Ramos (cell line): Measurements from ENCODE around the gene WBP2NL.

Source experiments
- in situ Hi-C: fragments of 300-500 bp; cut with MboI; formaldehyde crosslinking; loops from one replicate; pipeline ENCODE4 v1.14.3; 2022; ENCODE audit warnings: low sequenced_read_pairs; ENCODE audit not compliant: unreplicated experiment

WBP2NL gene

DNA sequence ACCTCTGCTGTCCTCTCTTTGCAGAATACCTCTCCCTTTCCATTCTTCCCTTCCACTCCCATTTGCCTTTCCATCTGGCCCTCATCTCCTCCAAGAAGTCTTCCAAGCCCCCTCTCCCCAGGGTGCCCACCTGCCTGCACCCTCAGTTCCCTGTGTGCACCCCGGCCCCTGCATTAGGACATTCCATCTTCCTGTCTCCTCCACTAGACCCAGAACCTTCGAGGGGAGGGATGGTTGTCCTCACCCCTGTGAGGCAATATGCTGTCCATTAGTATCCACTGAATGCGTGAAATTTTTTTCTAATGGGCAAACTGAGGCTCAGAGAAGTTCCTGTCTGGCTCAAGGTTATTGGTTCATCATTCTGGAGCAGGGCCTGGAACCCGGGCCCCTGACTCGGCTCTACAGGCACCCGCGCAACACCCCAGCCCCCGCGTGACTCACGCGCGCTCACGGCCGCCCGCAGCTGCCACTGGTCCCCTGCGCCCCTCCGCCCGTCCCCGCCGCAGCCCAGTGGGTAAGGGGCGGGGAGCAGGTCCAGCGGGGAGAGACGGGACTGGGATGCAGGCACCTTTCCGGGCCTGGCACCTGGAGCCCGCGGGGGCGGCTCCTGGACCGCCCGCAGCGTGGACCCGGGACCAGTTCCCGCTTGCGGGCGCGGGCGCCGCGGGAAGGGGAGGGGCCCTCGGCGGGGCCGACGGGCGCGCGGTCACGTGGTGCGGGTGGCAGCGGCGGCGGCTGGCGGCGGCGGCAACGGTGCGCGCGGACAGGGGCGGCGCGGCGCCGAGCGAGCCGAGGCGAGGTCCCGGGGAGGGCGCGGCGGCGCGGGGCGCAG lies 22.3 kb upstream of the WBP2NL start:
- in situ Hi-C loops = no loop called here

DNA sequence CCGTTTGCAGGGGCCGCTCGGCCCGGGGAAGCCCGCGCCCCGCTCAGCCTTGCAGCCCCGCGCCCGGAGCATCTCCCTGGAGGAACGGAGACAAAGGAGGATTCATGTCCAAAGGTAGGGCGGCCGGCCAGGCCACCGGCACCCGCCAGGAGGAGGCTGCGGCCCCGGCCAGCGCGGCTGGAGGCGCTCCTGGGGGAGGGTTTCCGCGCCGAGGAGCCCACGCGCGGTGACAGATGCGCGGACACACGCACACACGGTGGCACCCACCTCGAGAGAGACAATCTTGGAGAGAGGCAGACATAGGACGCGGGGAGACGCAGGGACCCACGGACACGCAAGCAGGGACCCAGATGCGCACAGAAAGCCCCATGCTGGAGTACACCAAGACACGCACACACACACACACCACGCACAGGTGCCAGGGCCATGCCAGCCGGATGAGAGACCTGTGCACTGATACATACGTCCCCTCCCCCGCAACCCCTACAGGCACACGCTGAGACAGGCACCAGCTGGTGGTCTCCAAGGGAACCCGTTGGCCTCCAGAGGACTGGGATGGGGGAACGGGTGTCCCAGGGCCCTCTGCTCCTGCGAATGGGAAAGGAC lies 21.5 kb upstream of the WBP2NL start:
- in situ Hi-C loops = no loop called here

DNA sequence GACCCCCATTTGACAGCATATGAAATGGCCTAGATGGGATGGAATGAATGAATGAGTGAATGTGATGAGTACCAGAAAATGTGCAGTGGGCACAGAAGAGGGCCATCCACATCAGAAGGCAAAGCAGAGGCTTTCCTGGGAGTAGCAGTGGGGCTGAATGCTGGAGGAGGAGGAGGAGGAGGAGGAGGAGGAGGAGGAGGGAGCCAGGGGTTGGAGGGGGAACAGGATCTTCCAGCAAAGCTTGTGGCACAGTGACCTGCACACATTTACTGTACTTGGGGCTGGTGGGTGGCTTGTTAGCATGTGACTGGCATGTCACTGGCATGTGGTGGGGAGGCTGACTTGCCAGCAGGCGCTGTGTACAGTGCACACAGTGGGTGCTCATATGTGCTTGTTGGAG lies 19.9 kb upstream of the WBP2NL start:
- in situ Hi-C loops = no loop called here

DNA sequence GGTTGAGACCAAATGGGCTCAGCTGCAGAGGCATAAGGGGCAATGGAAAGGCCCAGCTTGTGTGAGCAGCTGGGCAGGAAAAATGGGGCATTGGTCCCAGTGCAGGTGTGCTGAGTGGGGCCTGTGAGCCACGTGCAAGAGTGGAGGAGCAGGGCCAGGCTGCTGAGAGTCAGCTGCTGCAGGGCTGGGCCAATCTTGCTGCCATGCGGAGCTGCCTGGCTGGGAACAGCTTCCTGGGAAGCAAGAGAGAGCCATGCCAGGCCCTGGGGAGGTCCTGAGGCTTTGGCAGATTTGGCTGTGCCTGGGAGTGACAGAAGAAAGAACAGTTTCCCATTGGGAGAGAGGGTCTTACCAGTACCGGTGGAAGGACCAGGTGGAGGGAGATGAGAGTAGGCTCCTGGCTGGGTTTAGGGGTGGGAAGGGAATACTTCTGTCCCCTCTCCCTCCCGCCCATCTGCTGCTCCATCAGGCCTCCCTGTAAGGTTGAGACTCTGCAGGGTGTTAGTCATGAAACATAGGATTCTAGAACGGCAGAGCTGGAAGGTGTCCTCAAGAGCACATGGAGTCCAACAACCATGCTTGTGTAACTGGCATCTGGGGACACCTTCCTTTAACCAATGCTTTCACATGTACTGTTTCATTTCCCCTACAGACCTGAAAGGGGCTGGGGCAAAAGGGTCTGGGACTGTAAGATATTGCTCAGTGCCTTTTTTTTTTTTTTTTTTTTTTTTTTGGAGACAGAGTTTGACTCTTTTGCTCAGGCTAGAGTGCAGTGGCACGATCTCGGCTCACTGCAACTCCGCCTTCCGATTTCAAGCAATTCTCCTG lies 19.0 kb upstream of the WBP2NL start:
- in situ Hi-C loops = no loop called here

DNA sequence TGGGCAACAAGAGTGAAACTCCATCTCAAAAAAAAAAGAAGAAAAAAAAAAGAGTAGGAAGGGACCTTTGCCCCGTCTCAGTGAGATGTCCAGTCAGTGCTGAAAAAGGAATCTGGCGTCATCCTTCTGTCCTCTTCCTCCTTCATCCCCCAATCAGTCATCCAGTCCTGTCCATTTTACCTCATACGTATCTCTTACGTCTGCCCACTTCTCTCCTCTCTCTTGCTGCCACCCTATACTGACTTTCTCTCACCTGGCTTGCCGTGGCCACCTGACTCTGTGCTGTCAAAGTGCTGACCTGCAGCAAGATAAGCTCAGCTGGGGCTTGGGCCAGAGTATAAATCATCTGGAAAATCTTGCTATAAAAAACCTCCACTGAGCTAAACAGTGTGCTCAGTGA lies 15.7 kb upstream of the WBP2NL start:
- in situ Hi-C loops = no loop called here

DNA sequence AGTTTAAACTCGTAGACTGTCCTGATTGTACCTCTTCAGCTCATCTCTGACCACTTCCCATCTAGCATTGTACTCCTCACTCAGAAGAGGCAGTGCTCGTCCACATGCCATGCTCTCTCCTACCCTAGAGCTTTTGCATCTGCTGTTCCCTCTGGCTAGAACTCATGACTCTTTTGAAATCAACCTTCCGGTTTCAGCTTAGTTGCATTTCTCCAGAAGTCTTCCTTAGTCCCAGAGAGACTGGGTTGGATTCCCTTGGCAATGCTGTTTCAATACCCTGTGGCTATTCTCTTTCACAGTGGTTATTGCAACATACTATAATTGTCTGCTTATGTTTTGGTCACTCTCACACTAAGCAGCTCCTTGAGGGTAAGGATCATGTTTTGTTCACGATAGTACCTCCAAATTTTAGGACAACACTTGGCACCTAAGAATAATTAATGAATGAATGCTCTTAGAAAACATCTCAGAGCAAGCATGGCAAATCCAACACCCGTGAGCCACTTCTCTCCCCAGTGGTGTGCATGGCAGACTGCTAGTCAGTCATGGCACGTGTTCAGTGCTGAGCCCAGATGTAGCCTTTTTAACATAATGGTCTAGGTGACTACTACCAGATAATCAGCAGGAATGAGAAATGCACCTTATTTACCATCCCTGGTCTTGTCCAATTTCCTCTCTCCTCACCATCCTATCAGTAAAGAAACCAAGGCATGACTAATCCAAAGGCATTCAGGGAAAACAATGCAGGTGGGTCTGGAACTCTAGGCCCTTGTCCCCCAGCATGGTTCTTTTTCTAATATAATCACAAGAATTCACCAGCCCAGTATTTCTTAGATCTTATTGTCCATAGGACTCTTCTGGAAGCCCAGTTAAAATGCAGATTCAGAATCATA lies 14.8 kb upstream of the WBP2NL start:
- in situ Hi-C loops = no loop called here

DNA sequence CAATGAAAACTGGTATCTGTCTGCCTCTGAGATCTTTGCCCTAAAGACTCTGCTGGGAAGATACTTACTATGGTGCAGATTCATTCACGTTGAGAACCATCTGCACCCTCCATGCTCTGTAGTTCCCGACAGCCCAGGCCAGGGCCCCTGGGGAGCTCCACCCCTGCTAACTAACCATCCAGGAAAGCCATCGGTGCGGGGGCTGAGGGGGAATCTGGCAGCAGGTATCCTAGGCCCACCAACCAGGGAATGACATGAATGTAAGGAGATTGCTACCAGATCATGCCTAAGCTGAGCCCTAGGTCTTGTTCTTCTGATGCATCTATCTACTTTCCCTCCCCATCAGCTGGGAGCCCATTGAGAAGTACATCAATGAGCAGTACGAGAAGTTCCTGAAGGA lies 11.3 kb upstream of the WBP2NL start:
- in situ Hi-C loops = no loop called here

DNA sequence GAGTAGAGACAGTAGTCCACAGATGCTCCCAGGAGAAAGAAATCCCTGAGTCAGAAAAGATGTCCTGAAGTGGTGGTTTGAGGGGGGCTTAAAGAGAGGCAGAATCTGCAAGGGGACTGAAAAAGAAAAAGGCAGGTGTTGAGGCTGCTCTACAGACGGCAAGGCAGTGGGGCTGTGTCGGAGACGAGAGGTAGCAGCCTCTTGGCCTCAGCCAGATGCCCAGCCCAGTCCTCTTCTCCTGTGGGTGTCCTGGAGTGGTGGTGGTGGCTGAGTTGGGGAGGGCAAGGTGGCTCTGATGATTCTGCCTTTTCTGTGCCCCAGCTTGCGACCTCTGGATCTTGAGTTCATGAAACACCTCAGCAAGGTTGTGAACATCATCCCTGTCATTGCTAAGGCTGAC lies 9.3 kb upstream of the WBP2NL start:
- in situ Hi-C loops = no loop called here

DNA sequence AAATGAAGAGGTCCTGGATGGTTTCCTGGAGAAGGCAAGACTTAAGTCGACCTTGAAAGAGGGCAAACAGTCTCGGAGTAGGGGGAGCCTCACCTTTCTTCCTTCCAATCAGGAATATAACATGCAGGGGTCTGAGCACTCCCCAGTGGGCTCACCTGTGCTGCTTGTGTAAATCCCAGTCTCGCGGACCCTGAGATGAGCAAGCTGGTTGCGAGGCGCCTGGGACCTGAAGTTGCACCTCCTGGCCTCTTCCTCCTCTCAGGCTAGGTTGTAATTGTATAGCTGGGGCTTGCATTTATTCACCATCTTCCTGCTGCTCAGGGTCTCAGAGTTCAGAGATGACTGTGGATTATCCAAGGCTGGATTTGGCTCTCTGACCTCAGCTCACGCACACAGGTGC lies 7.5 kb upstream of the WBP2NL start:
- in situ Hi-C loops = no loop called here

DNA sequence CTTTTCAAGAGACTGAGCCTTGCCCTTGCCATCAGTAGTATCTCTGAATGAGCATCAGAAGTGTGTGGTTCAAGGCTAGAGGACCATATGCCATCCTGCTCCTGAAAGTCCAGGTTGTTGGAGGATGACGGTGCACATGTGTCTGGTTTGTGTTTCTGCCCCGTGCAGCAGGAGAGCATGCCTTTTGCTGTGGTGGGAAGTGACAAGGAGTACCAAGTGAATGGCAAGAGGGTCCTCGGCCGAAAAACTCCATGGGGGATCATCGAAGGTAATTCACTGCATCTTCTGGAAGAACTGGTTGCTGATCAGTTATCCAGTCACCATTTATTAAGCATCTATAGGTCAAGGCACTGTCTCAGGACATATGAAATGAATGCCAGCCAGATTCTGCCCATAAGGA lies 6.1 kb upstream of the WBP2NL start:
- in situ Hi-C loops = no loop called here

DNA sequence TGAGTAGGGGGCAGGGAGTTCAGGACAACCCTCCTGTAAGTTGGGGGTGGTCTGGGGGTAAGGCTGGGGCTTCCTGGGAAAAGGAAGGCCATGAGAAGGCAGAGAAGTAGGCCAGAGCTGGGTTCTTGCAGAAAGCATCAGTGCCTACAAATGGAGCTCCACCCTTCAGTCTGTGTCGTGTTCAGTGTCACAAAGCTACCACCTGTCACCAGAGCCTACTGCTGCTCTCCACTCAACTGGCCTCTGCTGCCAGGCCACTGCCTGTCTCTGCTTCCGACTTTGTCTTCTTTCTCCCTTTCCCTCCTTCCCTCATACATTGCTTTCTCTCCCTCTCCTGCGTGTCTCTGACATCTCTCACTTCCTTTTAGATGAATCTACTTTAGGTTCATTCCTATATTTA lies 3.4 kb upstream of the WBP2NL start:
- in situ Hi-C loops = no loop called here

DNA sequence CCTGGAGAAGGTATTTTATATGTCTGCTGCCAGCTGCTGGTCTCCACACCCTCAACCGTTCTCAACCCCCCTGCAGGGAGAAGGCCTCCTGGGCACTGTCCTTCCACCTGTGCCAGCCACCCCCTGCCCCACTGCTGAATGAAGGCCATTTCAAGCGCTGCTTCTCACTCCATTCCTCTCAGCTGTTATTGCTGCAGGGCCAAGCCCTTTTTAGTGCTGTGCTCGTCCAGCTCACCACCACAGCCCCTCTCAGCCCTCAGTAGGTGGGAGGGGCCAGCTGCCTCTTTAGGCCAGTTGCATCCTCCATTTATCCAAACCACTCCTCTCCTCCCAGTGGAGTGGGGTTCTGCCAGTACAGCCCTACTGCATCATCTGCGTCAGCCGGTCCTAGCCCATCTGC lies 1.8 kb upstream of the WBP2NL start:
- in situ Hi-C loops = no loop called here

DNA sequence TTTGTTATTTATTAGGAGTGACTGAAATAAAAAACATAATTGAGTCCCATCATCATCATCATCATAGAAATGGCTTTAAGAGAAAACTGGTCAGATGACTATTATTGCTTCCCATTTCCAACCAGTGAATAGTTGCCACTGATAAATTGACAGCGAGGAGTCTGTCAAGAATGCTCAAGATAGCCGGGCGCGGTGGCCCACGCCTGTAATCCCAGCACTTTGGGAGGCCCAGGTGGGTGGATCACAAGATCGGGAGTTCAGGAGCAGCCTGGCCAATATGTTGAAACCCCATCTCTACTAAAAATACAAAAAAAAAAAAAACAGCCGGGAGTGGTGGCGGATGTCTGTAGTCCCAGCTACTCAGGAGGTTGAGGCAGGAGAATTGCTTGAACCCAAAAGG lies 1.9 kb downstream of the WBP2NL start:
- in situ Hi-C loops = no loop called here

DNA sequence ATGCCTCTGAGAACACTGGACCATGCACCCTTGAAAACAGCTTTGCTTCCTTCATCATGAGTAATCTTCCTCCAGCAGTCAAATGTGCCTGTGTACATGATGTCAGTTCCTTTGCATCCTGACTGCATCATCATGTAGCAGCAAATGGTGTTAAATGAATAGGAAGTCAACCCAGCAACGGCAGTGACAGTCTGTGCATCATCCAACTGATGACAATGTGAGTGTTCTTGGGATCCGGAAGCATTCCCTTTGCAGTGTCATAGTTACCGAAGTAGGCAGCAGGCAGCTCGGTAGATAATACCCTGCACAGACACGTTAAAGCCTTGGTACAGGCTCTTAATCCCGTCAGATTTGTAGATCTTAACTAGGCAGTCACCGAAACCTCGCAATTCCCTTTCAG lies 2.5 kb downstream of the WBP2NL start:
- in situ Hi-C loops = no loop called here

DNA sequence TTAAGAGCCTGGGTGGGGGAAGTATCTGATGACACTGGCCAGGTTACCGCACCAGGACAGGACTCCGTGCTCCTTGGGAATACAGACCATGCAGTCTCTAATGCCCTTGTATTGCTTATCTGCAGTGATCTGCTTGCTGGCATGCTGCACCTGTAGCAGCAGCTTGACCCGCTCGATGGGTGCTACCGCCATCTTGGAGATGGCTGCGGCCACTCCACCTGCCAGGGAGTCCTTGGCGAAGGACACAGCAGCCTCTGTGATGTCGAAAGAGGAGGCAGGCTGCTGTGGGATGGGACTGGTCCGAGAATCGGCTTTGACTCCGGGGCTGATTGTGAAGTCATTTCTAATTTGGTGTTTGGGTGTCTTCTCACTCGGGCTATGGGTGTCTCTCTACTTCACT lies 3.1 kb downstream of the WBP2NL start:
- in situ Hi-C loops = no loop called here

DNA sequence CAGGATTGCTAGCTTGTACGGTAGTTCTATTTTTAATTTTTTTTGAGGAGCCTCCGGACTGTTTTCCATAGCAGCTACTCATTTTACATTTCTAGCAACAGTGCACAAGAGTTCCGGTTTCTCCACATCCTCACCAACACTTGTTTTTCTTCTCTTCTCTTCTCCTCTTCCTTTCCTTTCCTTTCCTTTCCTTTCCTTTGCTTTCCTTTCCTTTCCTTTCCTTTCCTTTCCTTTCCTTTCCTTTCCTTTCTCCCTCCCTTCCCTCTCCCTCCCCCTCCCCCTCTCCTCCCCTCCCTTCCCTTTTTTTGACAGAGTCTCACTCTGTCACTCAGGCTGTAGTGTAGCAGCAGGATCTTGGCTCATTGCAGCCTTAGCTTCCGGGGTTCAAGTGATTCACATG lies 9.3 kb downstream of the WBP2NL start:
- in situ Hi-C loops = no loop called here

DNA sequence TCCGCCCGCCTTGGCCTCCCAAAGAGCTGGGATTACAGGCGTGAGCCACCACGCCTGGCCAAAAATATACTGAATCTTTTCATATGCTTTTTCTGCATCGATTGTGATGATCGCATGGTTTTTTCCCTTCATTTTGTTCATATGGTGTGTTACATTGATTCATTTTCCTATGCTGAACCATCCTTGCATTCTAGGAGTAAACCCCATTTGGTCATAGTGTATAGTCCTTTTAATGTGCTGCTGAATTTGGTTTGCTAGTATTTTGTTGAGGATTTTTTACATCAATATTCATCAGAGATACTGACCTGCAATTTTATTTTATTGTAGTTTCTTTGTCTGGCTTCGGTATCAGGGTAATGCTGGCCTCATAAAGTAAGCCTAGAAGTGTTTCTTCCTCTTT lies 12.2 kb downstream of the WBP2NL start:
- in situ Hi-C loops = no loop called here

DNA sequence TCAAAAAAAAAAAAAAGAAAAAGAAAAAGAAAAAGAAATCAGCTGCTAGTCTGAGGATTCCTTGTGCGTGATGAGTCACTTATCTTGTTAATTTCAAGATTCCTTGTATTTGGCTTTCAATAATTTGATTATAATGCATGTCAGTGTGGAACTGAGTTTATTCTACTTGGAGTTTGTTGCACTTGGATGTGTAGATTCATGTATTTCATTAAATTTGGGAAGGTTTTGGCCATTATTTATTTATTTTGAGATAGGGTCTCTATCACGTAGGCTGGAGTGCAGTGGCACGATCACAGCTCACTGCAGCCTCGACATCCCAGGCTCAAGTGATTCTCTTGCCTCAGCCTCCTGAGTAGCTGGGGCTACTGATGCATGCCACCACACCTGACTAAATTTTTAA lies 14.8 kb downstream of the WBP2NL start:
- in situ Hi-C loops = no loop called here

DNA sequence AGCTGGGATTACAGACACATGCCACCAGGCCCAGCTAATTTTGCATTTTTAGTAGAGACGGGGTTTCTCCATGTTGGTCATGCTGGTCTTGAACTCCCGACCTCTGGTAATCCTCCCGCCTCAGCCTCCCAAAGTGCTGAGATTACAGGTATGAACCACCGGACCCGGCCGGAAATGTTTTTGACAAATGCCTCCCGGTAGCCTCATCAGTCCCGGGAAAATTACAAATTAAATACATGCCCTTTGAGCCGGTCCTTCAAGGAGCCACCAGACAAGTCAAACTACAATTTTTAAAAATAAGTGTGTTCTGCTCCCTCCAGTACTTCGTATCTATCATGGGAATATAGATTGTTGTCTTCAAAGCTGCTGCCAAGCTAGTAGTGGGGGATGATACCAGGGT lies 17.5 kb downstream of the WBP2NL start:
- in situ Hi-C loops = no loop called here

DNA sequence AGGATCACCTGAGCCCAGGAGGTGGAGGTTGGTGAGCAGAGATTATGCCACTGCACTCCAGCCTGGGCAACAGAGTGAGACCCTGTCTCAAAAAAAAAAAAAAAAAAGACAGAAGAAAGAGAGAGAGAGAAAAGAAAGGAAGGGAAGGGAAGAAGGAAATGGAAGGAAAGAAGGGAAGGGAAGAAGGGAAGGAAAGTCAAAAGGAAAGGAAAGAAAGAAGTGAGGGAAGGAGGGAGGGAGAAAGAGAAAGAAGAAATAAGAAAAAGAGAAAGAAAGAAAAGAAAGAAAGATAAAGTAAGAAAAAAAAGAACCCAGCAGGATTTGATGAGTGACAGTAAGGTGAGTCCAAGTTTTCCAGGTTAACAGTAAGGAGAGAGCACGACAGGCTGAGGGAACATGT lies 19.6 kb downstream of the WBP2NL start:
- in situ Hi-C loops = no loop called here
